Esophagus muscularis mucosa (tissue), 4 donors: ENCODE measurements around the gene UBTD1.

Source experiments
- EP300 ChIP-seq: sonication (generic); formaldehyde crosslinking; IDR thresholded peaks from one replicate; pipeline ENCODE4 v1.6.1; 2017; ENCODE audit warnings: antibody characterized with exemption
- POLR2A ChIP-seq: fragments of 450-650 bp; IDR thresholded peaks from one replicate; pipeline ENCODE4 v1.6.1; 2017; ENCODE audit warnings: antibody characterized with exemption, moderate library complexity, mild to moderate bottlenecking, low read depth
- POLR2AphosphoS5 ChIP-seq, 2 donors: sonication (generic); formaldehyde crosslinking; IDR thresholded peaks; one replicate each; pipeline ENCODE4 v1.6.1; 2017; ENCODE audit warnings: antibody characterized with exemption in 2 of 2
- TF ChIP-seq, protein P1 (sequence below), 3 experiments: fragments of 200-600 bp in 2 of 3; fragments of 450-650 bp in 1 of 3; sonication (generic) in 2 of 3; IDR thresholded peaks; one replicate each; pipeline ENCODE4 v1.5.1; 2017 to 2019; ENCODE audit warnings: antibody characterized with exemption in 3 of 3, mild to moderate bottlenecking in 2 of 3, moderate library complexity in 1 of 3

- TF ChIP-seq, protein P1, sequence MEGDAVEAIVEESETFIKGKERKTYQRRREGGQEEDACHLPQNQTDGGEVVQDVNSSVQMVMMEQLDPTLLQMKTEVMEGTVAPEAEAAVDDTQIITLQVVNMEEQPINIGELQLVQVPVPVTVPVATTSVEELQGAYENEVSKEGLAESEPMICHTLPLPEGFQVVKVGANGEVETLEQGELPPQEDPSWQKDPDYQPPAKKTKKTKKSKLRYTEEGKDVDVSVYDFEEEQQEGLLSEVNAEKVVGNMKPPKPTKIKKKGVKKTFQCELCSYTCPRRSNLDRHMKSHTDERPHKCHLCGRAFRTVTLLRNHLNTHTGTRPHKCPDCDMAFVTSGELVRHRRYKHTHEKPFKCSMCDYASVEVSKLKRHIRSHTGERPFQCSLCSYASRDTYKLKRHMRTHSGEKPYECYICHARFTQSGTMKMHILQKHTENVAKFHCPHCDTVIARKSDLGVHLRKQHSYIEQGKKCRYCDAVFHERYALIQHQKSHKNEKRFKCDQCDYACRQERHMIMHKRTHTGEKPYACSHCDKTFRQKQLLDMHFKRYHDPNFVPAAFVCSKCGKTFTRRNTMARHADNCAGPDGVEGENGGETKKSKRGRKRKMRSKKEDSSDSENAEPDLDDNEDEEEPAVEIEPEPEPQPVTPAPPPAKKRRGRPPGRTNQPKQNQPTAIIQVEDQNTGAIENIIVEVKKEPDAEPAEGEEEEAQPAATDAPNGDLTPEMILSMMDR (IDR thresholded peaks at IDR 0.05), result no peak
- no peak for TF ChIP-seq EP300
- no peak for TF ChIP-seq POLR2AphosphoS5 (IDR thresholded peaks at IDR 0.05)
- TF ChIP-seq POLR2A, result no peak
Measured at GRCh38 chr10:97466755-97467154, 32.0 kb upstream of the UBTD1 start.
